Stimulated activated CD4-positive, alpha-beta T cell treated with anti-CD3 and anti-CD28 coated beads, TNF-alpha, amount 100 ng/mL, for 1 hour (primary cell): ENCODE results near the gene FBLL1.
"Not testable (repeated sequence)": the region's sequence is repeated elsewhere in the genome, so short reads cannot be mapped to it uniquely, and the experiment has no call there.

ENCODE experiments used
- DNase-seq, 3 donors: peaks; one replicate each; pipeline ENCODE4 v3.0.0-alpha.2; 2020; ENCODE audit warnings: low read depth in 3 of 3, low spot score in 1 of 3

Gene FBLL1

DNA sequence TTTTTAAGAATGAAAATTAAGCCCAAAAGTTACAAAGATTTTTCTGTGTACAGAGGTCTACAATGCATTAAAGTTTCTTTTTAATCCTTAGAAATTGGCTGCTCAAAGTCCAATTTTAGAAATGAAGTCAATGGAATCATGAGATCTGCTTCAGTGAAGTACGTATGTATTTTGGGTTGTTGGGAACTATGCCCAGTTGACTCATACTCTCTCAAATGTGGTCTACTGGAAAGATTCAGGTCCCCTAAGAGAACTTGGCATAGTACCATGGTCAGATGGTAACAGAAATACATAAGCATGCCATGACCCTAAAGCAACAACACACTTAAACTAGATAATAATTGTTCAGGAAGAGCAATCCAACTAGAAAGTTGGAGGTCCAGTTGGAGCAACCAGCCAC, 23.0 kb downstream of the FBLL1 start:
- DNase-seq, result no peak

DNA sequence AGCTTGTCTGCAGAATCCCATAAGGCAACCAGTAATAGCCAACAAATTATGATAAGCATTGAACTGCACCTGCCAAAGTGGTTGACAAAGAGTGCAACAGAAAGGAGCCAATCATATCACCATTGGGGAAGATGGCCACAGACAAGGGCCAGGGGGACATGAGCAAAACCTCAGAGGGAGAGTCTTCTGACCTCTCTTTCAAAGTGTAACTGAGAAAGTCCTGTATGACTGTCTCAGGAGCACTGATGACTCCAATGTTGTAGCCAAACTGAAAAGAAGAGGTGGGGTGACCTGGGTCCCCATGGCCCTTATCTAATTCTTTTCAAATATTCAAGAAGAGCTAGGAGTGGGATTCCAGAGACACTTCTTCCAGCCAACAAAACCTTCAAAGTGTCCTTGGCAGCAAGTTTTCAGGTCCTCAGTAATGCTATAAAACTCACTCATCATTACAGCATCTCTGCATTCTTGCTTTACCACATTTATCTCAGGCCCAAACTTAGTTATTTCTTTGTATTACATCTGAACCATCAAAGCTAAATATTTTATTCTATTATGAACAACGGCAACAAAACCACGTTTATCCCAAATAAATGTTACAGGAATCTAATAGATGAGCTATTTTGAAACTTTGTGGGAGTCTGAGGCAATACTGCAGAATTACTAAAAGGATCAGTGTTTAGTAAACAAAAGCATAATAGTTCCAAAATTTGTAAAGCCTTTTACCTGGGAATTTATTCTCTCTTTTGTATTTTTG, 24.4 kb downstream of the FBLL1 start:
- DNase-seq, result no peak

DNA sequence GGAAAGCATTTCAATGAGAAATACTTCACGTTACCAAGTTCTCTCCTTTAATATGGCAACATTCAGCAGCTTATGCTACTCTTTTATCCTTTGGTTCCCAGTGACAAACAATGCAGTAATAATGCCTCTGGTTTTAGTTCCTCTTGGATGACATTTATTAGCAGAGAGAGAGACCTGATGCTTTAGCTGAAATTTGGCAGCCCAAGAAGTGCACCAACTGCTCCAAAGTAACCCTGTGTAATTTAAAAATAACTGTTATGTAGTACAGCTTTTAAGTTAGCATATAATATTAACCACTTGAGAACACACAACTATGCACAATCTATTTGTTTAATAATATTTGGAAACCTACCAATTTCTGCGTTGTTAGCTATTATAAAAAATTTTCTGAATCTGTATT, 28.3 kb downstream of the FBLL1 start:
- DNase-seq, result no peak

DNA sequence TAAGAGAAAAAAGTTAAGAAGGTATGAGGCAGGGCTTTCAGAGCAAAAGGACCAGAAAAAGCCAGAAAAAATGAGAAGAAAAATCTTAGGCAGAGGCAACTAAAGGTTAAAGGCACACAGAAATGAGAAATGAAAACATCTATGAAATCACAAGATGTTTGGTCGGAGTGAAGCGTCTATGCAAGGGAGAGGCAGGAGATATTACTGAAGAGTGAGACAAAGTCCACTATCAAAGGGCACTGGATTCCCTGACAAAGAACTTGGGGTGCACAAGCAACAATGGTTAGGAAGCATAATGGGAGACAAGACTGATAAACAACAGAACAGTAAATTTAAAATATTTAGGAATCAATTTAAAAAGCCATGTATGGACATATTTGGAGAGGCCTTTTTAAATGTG, 33.2 kb downstream of the FBLL1 start:
- no peak for DNase-seq

DNA sequence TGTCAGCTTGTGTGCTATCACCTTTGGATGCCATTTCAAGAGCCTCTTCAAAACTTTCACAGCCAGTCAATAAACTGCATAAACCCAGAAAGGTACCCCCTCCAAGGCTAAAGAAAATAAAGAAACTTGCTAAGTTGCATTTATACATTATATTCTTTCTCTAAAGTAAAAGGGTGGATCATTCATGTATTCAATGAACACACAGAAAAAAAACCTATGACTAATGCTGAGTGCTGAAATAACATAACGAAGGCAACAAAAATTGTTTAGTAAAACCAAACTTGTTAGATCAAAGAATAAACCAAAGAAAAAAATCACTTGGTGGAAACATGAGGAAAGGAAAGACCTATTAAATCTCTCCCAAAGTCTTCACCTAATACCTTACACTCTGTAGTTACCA, 34.9 kb downstream of the FBLL1 start:
- DNase-seq, result no peak

DNA sequence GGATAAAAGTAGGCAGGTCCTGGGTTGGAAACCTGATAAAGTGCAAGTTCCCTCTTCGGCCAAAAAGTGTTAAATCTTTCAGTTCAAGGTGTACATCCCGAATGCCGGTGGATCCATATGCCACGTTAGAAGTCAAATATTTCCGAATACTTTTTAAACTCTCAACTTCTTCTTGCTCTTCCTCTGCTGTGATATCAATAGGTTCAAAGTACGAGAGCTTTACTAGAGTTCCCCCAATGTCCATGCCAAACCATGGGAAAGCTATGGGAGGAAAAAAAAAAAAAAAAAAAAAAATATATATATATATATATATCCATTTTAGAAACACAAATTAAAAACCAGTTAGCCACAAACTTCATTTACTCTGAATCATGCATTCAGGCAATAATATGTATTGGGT, 39.6 kb downstream of the FBLL1 start:
- no peak for DNase-seq

DNA sequence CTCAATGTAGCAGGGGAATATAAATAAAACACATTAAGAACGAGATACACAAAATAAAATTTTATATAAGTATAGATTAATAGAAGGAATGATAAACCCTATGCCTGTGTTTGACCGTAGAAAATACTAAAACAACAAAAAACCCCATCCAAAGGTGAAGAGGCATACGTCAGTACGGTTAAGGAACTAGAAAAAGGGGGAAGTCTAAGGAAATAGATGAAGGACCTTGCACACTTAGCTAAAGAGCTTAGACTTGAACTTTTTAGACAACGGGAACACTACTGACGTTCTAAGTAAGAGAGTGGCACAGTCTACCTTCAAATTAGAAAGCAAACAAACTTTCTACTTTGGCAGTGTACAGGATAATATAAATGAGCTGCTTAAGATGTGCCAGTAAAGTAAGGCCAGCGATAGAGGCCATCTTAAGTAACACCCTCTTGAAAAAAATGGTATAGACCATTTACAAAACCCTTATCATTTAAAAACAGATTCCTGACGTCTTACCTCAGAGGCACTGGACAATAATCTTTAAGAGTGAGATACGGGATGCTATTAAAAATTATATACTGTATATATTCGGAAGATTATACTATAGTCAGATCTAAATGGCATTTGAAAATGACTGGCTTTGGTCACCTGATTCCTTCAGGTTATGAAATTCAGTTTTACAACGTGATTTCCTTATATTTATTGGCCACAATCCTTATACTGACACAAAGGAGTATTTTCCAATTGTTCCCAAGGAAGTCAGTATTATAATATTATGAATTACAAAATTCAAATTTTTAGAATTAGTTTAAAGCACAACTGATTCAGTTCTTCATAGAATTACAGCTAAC, 41.6 kb downstream of the FBLL1 start:
- DNase-seq, result no peak

DNA sequence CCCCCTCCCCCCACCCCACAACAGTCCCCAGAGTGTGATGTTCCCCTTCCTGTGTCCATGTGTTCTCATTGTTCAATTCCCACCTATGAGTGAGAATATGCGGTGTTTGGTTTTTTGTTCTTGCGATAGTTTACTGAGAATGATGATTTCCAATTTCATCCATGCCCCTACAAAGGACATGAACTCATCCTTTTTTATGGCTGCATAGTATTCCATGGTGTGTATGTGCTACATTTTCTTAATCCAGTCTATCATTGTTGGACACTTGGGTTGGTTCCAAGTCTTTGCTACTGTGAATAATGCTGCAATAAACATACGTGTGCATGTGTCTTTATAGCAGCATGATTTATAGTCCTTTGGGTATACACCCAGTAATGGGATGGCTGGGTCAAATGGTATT, 44.6 kb downstream of the FBLL1 start:
- DNase-seq, result not testable (repeated sequence)

DNA sequence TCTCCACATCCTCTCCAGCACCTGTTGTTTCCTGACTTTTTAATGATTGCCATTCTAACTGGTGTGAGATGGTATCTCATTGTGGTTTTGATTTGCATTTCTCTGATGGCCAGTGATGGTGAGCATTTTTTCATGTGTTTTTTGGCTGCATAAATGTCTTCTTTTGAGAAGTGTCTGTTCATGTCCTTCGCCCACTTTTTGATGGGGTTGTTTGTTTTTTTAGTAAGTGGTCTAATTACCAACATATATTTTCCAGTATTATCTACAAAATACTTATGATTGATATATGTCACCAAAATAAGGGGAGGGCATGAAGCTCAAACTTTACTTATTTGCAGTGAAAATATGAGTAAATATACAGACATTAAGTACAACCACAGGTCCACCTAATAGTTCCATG, 45.1 kb downstream of the FBLL1 start:
- not testable (repeated sequence) for DNase-seq

DNA sequence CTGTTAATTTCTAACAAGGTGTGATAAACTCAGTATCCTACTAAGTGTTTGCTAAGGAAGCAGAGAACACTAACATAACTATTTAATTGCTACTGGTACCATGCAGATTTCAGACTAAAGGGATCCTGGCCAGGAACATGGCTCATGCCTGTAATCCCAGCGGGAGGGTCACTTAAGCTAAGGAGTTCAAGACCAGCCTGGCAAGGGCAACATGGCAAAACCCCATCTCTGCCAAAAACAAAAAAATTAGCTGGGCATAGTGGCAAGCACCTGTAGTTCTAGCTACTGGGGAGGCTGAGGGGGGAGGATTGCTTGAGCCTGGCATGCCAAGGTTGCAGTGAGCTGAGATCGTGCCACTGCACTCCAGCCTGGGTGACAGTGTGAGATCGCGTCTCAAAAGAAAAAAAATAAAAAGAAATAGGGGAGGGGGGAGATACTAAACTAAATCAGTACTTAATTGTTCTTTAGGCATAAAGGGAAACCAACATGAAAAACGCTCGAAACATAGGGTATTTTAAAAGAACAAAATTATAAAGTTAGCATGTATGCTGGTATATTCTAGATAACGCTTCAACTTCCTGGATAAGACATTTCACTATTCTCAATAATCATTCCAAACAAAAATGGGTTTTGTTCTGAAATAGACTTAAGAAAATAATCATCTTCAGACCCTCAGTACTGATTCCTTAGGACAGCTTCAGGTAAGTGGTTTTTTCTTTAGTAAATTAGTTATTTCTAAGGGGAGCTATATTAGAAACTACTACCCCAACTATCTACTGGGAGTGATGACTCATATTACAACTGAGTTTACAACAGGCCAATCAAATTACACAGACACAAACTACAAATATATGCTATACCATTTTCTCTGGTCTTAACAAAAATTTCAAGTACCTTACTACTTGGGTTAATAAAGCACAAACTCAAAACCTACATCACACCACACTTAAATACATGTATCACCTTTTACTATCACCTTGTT, 46.6 kb downstream of the FBLL1 start:
- no peak for DNase-seq

DNA sequence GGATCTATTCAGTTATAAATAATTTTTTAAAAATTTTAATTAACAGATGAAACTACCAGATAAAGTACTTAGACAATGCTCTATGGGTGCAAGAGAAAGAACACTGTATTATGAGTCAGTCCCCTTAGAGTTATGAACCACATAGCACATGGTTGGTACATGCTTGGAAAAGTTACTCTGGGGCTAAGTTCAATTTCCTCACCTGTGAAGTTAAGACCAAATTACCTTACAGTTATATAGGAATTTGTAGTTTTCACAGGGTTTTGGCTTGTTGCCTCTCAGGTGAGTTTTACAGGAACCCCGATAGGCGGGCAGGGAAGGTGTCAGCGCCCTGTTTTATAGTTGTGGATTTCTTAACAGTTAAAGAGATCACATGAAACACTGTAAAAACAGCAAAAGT, 48.9 kb downstream of the FBLL1 start:
- no peak for DNase-seq

DNA sequence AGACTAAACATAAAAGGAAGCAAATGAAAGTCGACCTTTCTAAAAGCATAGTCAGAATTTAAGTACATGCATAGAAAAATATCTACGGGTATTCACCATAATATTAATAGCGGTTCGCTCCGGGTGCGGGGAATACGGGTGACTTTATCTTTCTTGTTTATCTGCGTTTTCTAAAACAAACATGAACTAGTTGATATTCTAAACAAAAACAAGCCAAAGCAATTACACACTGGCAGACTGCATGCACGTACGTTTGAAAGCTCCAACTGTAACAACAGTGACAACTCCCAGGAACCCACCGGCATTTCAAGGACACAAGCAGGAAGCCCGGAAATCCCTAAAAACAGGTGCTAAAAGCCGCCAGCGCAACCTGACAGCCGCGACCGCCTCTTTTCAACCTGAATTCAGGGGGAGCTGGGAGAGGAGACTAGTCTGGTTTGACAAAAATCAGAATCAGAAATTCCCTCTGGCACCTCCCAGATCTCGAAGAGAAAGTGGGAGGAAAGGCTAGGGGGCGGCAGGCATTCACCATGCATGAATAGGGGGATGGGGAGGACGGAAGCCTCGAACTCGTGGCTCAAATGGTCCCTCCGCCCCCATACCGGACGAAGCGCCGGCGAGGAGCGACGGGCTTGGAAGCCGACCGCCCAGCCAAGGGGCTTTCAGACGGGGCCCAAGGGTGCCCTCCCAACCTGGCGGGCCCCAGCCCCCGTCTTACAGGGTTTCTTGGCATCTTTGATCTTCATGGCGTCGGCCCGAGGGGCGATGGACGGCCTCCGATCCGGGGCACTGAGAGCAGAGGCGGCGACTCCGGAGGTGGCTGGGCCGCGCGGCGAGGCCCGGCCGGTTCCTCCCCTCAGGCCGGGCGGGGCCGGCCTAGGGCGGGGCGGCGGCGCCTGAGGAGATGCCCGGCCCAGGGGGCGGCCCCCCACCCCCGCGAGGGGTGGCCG, 49.7 kb downstream of the FBLL1 start, which contains the start of gene PANK3:
Gene PANK3, minus strand, starts transcription at position 831 of the 950 bp plus-strand sequence. Its CDS starts 85 bp downstream, at position 746.
- no peak for DNase-seq

DNA sequence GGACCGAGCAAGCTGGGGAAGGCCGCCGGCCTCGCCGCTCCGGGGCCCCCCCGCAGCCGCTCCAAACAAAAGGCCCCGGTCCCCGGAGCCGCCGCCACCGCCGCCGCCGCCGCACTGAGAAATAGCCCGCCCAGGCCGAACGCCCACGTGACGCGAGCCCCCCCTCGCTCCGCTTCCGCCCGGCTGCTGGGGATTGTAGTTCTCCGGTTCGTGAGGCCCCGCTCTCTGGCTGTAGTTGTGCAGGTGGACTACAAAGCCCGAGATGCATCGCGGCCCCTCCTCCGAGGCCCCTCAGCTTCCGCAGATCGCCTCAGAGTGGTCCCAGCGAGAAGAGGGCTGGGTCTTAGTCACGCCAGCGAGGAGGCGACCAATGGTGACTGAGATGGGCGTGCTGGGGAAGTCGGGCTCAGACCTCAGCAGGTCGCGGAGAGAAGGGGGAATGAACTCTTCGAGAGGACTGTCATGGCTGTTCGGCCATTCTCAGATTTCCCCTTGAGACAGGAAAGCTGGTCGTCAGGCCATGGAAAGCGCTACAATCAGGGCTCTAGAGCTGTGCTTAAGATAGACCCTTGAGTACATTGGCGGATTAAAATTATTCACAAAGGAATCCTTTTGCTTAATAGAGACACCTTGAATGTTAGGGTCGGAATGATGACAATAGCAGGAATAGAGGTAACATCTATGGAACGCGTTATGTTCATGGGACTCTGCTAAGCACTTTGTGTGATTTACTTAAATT, 50.6 kb downstream of the FBLL1 start:
- DNase-seq, result peak; percentile 87 to 92 (median 91)

DNA sequence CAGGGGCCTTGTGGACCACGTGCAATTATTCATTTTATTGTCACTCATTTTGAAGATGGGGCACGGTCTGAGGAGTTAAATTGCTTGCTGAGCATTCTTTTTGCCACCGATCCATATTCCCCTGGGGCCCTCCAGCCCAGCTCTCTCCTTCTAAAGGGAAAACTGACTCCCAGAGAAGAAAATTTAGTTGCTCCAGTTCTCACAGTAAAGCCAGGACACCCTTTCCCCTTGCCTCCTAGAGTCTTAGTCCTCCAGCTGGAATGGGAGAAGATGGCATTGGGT, 51.1 kb downstream of the FBLL1 start:
- no peak for DNase-seq
